ENCODE results near the gene GSTT2B.
"Not testable (repeated sequence)": the region's sequence is repeated elsewhere in the genome, so short reads cannot be mapped to it uniquely, and the experiment has no call there.

GSTT2B gene

GRCh38 chr22:23961084-23961771, at the start of gene GSTT2B:
Gene GSTT2B (minus strand): TSS chr22:23961195. CDS start chr22:23961131, 64 bp downstream.
- not testable (repeated sequence) for FAIRE-seq

- FAIRE-seq: no peak
Measured at GRCh38 chr22:24010018-24010391, 49.0 kb upstream of the GSTT2B start.

DNA sequence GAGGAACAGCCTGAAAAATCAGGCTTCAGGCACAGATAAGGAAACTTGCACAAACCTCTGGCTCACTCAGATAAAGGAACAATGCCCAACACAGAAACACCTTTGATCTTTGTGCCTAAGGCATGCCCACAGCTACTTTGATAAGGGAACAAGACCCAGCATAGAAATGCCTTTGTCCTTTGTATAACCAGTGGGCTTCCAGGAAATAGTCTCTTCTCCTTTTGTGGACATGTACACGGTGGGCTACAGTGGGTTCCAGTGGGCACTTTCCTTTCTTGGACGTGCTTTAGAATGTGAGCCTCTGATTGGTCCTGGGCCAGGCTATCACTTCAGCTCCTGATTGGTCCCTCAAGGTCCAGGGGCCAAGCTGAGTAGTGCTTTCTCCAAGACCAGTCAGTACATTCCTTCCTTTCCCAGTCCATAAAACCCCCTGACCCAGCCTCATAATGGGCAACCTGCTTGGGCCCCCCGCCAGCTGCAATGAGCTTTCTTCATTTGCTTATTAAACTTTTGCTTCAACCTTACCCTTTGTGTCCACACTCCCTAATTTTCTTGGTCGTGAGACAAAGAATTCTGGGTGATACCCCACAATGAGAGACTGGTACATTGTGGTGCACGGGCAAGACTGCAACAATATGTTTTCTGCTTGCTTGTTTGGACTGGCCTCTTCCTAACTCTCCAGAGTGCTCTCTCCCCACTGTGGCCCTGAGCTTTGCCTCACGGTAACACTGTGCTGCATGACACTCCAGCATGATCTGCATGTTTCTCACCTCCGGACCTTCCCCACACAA, 48.4 kb upstream of the GSTT2B start:
- FAIRE-seq: no peak

DNA sequence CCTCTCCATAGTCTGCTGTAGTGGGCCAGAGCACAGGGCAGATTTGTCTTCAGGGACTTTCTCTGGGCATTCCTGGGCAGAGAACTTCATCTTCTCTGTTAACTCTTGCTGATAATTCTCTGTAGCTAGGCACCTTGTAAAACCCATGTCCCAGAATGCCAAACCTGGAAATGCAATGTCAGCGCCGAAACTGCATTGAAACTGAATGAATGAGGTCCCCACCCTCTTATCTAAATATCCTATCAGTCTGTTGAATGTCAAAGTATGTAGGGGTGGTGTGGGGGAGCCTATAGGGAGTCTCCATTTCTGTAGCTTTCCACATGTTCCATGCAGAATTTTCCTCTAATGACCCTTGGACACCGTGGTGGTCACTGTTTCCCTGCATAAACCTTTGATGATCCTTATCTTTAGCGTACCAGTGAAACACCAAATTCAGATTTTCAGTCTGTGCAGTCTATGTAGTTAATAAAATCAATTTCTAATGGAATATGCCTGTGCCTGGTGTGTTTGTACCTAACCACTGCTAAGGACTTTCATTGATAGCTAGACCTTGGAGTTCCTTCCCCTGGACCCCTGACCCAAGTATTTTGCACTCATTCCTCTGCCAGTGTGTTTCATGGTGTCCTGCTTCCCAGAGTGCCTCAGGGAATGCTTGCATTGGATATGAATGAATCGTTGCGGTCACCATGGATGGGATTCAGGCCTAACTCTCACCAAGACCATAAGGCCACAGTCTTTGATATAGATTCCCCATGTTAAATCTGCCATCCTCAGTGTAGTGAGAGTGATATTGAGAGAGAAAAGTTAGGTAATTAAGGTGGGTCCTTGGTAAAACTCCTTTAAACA, 47.6 kb upstream of the GSTT2B start:
- no peak for FAIRE-seq

GRCh38 chr22:24008022-24008283, 47.0 kb upstream of the GSTT2B start:
- FAIRE-seq: no peak

- no peak for FAIRE-seq
Measured at GRCh38 chr22:24007253-24008021, 46.4 kb upstream of the GSTT2B start.

- FAIRE-seq: no peak
Measured at GRCh38 chr22:24006914-24007214, 45.9 kb upstream of the GSTT2B start.

- no peak for FAIRE-seq
Measured at GRCh38 chr22:24006207-24006913, 45.4 kb upstream of the GSTT2B start.

- FAIRE-seq: no peak
Measured at GRCh38 chr22:24005201-24005600, 44.2 kb upstream of the GSTT2B start, which contains the start of gene GSTT4. Gene GSTT4 (minus strand): TSS chr22:24005453. CDS start chr22:24005356, 97 bp downstream.

GRCh38 chr22:24003887-24004286, 42.9 kb upstream of the GSTT2B start:
- FAIRE-seq: no peak

DNA sequence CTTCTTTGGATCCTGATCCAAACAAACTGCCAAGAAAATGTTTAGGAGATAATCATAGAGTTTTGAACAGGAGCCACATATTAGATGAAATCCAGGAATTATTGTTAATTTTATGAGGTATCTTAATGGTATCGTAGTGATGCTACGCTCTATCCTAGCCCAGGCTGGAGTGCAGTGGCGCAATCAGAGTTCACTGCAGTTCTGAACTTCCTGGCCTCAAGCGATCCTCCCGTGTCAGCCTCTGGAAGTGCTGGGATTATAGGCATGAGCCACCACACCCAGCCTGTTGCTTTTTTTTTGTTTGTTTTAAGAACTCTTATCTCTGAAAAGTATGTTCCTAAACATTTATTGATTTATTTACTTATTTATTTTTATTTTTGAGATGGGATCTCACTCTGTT, 41.9 kb upstream of the GSTT2B start:
- no peak for FAIRE-seq

DNA sequence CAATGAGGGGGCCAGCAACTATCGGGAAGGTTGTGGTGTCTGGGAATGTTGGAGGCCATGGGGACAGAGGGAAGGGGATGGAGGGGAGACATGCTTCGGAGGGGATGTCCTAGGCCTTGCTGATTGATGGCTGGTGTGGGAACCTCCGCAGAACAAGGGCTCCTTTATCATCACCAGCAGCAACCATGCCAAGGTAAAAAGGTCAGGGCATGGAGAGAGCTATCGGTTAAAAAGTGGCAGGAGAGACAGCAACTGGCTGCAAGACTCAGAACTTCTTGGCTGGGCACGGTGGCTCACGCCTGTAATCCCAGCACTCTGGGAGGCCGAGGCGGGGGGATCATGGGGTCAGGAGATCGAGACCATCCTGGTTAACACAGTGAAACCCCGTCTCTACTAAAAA, 41.3 kb upstream of the GSTT2B start:
- no peak for FAIRE-seq

GRCh38 chr22:24001314-24001713, 40.3 kb upstream of the GSTT2B start:
- no peak for FAIRE-seq

- not testable (repeated sequence) for FAIRE-seq
Measured at GRCh38 chr22:23999779-24000178, 38.8 kb upstream of the GSTT2B start.

GRCh38 chr22:23997092-23997491, 36.1 kb upstream of the GSTT2B start:
- FAIRE-seq: no peak

DNA sequence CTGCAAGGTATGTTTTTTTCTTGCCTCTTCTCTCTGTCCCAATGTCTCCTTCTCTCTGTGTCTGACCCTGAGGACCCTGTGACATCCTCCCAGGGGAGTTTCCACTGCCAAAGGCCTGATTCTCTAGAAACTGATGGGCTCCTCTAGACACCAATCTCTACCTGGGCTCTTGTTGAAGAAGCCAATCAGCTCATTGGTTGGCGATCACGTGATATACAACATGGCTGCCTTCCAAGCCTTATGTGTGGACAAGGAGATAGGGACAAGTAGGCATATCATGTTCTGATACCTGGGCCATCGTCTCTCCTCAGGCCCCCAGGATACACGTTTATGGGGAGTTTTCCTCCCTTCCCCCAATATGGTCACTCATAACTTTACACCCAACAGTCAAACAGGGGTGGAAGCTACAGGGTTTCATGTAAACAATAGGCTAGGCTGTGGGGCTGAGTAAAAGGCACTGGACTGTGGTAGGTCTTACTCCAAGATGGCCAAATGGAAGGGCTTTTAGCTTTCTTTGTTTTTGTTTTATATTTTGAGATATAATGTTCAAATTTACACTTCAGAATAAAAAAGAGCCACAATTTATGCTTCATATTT, 32.7 kb upstream of the GSTT2B start:
- FAIRE-seq: not testable (repeated sequence)

GRCh38 chr22:23993080-23993479, 32.1 kb upstream of the GSTT2B start:
- FAIRE-seq: not testable (repeated sequence)

- not testable (repeated sequence) for FAIRE-seq
Measured at GRCh38 chr22:23989583-23990244, 28.7 kb upstream of the GSTT2B start.

DNA sequence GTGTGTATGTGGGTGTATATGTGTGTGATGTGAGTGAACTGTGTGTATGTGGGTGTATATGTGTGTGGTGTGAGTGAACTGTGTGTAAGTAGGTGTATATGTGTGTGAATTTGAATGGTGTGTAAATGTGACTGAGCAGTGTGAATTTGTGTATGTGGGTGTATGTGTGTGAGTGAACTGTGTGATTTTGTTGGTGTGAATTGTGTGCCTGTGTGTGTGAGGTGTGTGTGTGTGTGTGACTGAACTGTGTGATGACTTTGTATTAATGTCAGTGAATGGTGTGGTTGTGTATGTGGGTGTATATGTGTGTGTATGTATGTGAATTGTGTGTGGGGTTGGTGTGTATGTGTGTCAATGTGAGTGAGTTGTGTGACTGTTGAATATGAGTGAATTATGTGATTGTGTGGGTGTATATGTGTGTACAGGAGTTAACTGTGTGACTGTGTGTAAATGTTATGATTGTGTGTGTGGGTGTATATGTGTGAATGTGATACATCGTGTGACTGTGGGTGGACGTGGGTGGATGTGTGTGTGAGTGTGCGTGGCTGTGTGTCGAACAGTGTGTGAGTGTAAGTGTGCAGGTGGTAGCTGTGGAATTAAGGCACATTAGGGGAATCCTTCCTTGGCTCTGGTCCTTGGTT, 25.7 kb upstream of the GSTT2B start:
- not testable (repeated sequence) for FAIRE-seq

GRCh38 chr22:23986089-23986488, 25.1 kb upstream of the GSTT2B start:
- FAIRE-seq: not testable (repeated sequence)

- FAIRE-seq: no peak
Measured at GRCh38 chr22:23984430-23984829, 23.4 kb upstream of the GSTT2B start.

Data from G401.6 (cell line).